Endodermal cell (in vitro differentiated cells): ENCODE data around the gene PHIP. TPM values are rescaled to one million over a fixed set of nuclear protein-coding genes. Genes with fewer than 3 reads are reported as not detected.
A peak's percentile ranks its signal among the peaks of the same experiment; 100 is the strongest.

ENCODE experiments used
- DNase-seq: peaks from one replicate; pipeline ENCODE4 v3.0.0-alpha.2; 2017
- H3K27ac ChIP-seq: 2 replicates; pipeline ENCODE4 v1.5.1; 2013; ENCODE audit warnings: mild to moderate bottlenecking, low read depth, low read length, moderate library complexity
- H3K27me3 ChIP-seq: 2 replicates; pipeline ENCODE4 v1.6.1; 2013; ENCODE audit warnings: mild to moderate bottlenecking, low read length, moderate library complexity; ENCODE audit not compliant: insufficient read depth, control insufficient read depth, poor library complexity, severe bottlenecking
- H3K36me3 ChIP-seq: 2 replicates; pipeline ENCODE4 v1.7.0; 2013; ENCODE audit warnings: mild to moderate bottlenecking, low read length, moderate library complexity; ENCODE audit not compliant: control insufficient read depth, insufficient read depth
- H3K4me1 ChIP-seq: one replicate; pipeline ENCODE4 v1.7.0; 2013; ENCODE audit warnings: low read length; ENCODE audit not compliant: control insufficient read depth, insufficient read depth
- H3K4me3 ChIP-seq: 2 replicates; pipeline ENCODE4 v1.5.1; 2013; ENCODE audit warnings: mild to moderate bottlenecking, low read length, moderate library complexity
- H3K9ac ChIP-seq: 2 replicates; pipeline ENCODE4 v1.6.1; 2013; ENCODE audit warnings: mild to moderate bottlenecking, low read length, moderate library complexity; ENCODE audit not compliant: poor library complexity, severe bottlenecking; ENCODE audit errors: extremely low read depth
- H3K9me3 ChIP-seq: 2 replicates; pipeline ENCODE4 v1.6.1; 2013; ENCODE audit warnings: mild to moderate bottlenecking, low read length, moderate library complexity; ENCODE audit not compliant: control insufficient read depth
- H3K27ac Mint-ChIP-seq: 2 replicates; pipeline ENCODE4 v1.8.0; 2020; ENCODE audit warnings: mixed read lengths
- H3K27me3 Mint-ChIP-seq: 2 replicates; pipeline ENCODE4 v1.8.0; 2021; ENCODE audit warnings: mild to moderate bottlenecking, mixed read lengths; ENCODE audit not compliant: insufficient read depth
- H3K36me3 Mint-ChIP-seq: 2 replicates; pipeline ENCODE4 v1.8.0; 2020; ENCODE audit warnings: low read depth, mixed read lengths
- H3K4me1 Mint-ChIP-seq: 2 replicates; pipeline ENCODE4 v1.8.0; 2020; ENCODE audit warnings: mixed read lengths
- H3K4me3 Mint-ChIP-seq: 2 replicates; pipeline ENCODE4 v1.8.0; 2020; ENCODE audit warnings: mild to moderate bottlenecking, moderate library complexity, mixed read lengths
- H3K9me3 Mint-ChIP-seq: 2 replicates; pipeline ENCODE4 v1.8.0; 2020; ENCODE audit warnings: mild to moderate bottlenecking, mixed read lengths
- WGBS, 2 experiments: methylation state at CpG; one replicate each; pipeline versions ENCODE4 v1.1.5 to v1.1.7; 2013; ENCODE audit warnings: missing lambda C conversion rate in 2 of 2, mixed read lengths in 1 of 2; ENCODE audit not compliant: insufficient coverage in 1 of 2, insufficient read length in 1 of 2; 5-methylcytosine and 5-hydroxymethylcytosine counted together
- total RNA-seq, 2 donors: library from RNA; stranded (reverse); fragmentation: NEBNext Ultra II Directional in 1 of 2; extraction: Animal tissue kit (Norgen Biotek cat#: 25700) in 1 of 2; gene quantifications; 2 replicates in 1 of 2; 3 replicates in 1 of 2; pipeline ENCODE4 v1.2.1, GENCODE V29; 2021
- TF ChIP-seq, protein P1 (sequence below): fragments of 200-600 bp; sonication (generic); conservative IDR thresholded peaks from 2 replicates; pipeline ENCODE4 v1.5.0; 2021; ENCODE audit warnings: antibody characterized with exemption, mild to moderate bottlenecking

Gene PHIP
- total RNA-seq, 2 donors from 2014 or later, result 49.8 to 59.7 TPM

DNA sequence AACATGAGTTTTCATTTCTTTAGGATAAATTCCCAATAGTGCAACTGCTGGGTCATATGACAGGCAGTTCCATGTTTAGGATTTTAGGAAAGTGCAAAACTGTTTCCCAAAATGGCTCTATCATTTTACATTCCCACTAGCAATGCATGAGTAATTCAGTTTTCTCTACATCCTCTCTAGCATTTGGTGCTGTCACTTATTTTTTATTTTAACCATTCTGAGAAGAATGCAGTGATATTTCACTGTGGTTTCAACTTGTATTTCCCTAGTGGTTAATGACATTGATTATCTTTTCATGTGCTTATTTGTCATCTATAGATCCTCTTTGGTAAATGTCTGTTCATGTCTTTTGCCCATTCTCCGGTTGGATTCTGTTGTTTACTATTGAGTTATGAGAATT lies 82.7 kb downstream of the PHIP start:
- WGBS, 2 experiments, result 93% methylated on average over 1 of the region's 1 CpG; no CpG with 5 or more reads in 1 of the 2 experiments
- H3K27me3 Mint-ChIP-seq, result no peaks in the 10 kb centered on the region
- H3K36me3 Mint-ChIP-seq, result peaks cover 81% of the 10 kb centered on the region
- H3K27me3 ChIP-seq, result no peaks in the 10 kb centered on the region
- no peak overlapping the region for H3K4me3 Mint-ChIP-seq
- H3K27ac Mint-ChIP-seq, result no peak overlapping the region
- H3K9me3 Mint-ChIP-seq, result peaks cover 11% of the 10 kb centered on the region
- no peak overlapping the region for H3K4me3 ChIP-seq
- peaks cover 91% of the 10 kb centered on the region for H3K36me3 ChIP-seq
- H3K9ac ChIP-seq, result no peak overlapping the region
- H3K27ac ChIP-seq, result no peak overlapping the region
- H3K9me3 ChIP-seq, result peaks cover 37% of the 10 kb centered on the region
- no peaks in the 10 kb centered on the region for H3K4me1 ChIP-seq
- DNase-seq, result no peak
- H3K4me1 Mint-ChIP-seq, result no peaks in the 10 kb centered on the region
- TF ChIP-seq, protein P1, sequence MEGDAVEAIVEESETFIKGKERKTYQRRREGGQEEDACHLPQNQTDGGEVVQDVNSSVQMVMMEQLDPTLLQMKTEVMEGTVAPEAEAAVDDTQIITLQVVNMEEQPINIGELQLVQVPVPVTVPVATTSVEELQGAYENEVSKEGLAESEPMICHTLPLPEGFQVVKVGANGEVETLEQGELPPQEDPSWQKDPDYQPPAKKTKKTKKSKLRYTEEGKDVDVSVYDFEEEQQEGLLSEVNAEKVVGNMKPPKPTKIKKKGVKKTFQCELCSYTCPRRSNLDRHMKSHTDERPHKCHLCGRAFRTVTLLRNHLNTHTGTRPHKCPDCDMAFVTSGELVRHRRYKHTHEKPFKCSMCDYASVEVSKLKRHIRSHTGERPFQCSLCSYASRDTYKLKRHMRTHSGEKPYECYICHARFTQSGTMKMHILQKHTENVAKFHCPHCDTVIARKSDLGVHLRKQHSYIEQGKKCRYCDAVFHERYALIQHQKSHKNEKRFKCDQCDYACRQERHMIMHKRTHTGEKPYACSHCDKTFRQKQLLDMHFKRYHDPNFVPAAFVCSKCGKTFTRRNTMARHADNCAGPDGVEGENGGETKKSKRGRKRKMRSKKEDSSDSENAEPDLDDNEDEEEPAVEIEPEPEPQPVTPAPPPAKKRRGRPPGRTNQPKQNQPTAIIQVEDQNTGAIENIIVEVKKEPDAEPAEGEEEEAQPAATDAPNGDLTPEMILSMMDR, result no peak

DNA sequence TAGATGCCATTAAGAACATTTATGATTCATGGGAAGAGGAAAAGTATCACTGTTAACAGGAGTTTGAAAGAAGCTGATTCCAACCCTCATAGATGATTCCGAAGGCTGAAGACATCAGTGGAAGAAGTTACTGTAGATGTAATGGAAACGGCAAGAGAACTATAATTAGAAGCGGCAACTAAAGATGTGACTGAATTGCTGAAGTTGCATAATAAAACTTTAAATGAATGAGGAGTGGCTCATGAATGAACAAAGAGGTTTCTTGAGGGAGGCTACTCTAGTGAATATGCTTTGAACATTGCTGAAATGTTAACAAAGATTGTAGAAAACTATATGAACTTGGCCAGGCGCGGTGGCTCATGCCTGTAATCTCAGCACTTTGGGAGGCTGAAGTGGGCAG lies 84.1 kb downstream of the PHIP start:
- no peaks in the 10 kb centered on the region for H3K4me1 ChIP-seq

DNA sequence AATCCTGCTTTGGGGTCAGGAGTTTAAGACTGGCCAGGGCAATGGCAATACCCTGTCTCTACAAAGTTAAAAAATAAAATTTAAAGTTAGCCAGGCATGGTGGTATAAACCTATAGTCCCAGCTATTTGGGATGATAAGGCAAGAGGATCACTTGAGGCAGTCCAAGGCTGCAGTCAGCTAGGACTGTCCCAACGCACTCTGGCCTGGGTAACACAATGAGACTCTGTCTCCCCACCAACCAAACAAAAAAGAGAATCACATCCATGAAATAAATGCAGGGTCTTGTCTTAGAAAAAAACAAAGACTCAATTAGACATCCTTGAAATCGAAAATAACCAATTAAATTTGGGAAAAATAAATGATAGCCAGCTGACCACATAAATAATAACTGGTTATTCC lies 88.9 kb downstream of the PHIP start:
- Histone ChIP-seq H3K9ac (no peak overlapping the region), H3K4me1 (no peaks in the 10 kb centered on the region), H3K4me3 (no peak overlapping the region), H3K27me3 (no peaks in the 10 kb centered on the region), H3K27ac (no peak overlapping the region), H3K36me3 (peaks cover 90% of the 10 kb centered on the region), H3K9me3 (peaks cover 21% of the 10 kb centered on the region)
- Mint-ChIP-seq H3K36me3 (peaks cover 65% of the 10 kb centered on the region), H3K4me3 (no peak overlapping the region), H3K9me3 (peaks cover 11% of the 10 kb centered on the region), H3K27ac (peak overlapping the region; percentile 9), H3K27me3 (no peaks in the 10 kb centered on the region), H3K4me1 (no peaks in the 10 kb centered on the region)
- WGBS, 2 experiments, result 88 to 90% methylated on average over 1 to 2 of the region's 2 CpGs
- TF ChIP-seq, protein P1, result no peak
- no peak for DNase-seq

More for the DNA sequence above, 84.1 kb downstream of the PHIP start:
- H3K27me3 ChIP-seq, result no peaks in the 10 kb centered on the region
- DNase-seq, result no peak
- no peak overlapping the region for H3K27ac ChIP-seq
- Mint-ChIP-seq H3K4me1 (no peaks in the 10 kb centered on the region), H3K4me3 (no peak overlapping the region), H3K9me3 (peaks cover 11% of the 10 kb centered on the region), H3K27me3 (no peaks in the 10 kb centered on the region), H3K36me3 (peaks cover 87% of the 10 kb centered on the region), H3K27ac (no peak overlapping the region)
- no peak overlapping the region for H3K9ac ChIP-seq
- peaks cover 37% of the 10 kb centered on the region for H3K9me3 ChIP-seq
- TF ChIP-seq, protein P1, result no peak
- H3K36me3 ChIP-seq, result peaks cover 94% of the 10 kb centered on the region
- H3K4me3 ChIP-seq, result peak overlapping the region; percentile 21
- WGBS, 2 experiments, result 96 to 97% methylated on average over 5 of the region's 5 CpGs
